ENCODE results near the gene USP21.

USP21 gene

GRCh38 chr1:161193561-161194235, 34.4 kb downstream of the USP21 start:
- DNase-seq (ENCODE audit: low read depth): no peak

GRCh38 chr1:161195171-161195570, 35.9 kb downstream of the USP21 start:
- DNase-seq (ENCODE audit: low read depth): no peak

- no peak for DNase-seq (ENCODE audit: low read depth)
Observed at GRCh38 chr1:161196111-161196510, 36.8 kb downstream of the USP21 start.

GRCh38 chr1:161196521-161197451, 37.5 kb downstream of the USP21 start:
- no peak for DNase-seq (ENCODE audit: low read depth)

- DNase-seq (ENCODE audit: low read depth): no peak
Observed at GRCh38 chr1:161197560-161198193, 38.4 kb downstream of the USP21 start.

GRCh38 chr1:161198194-161198896, 39.0 kb downstream of the USP21 start:
- no peak for DNase-seq (ENCODE audit: low read depth)

- DNase-seq (ENCODE audit: low read depth): no peak
Observed at GRCh38 chr1:161198897-161199431, 39.7 kb downstream of the USP21 start, which contains the start of gene ADAMTS4. Gene ADAMTS4 (minus strand): TSS chr1:161199054. CDS start chr1:161198627, 427 bp downstream.

GRCh38 chr1:161199506-161200139, 40.3 kb downstream of the USP21 start:
- DNase-seq (ENCODE audit: low read depth): no peak

- DNase-seq (ENCODE audit: low read depth): no peak
Observed at GRCh38 chr1:161200421-161200991, 41.2 kb downstream of the USP21 start.

- DNase-seq (ENCODE audit: low read depth): no peak
Observed at GRCh38 chr1:161200992-161201835, 41.9 kb downstream of the USP21 start.

GRCh38 chr1:161201836-161202712, 42.8 kb downstream of the USP21 start, which contains the start of gene NDUFS2:
Gene NDUFS2 (plus strand): TSS chr1:161202367. CDS start chr1:161202386, 19 bp downstream.
- DNase-seq (ENCODE audit: low read depth): peak; percentile 94

GRCh38 chr1:161206411-161207140, 47.3 kb downstream of the USP21 start:
- no peak for DNase-seq (ENCODE audit: low read depth)

- DNase-seq (ENCODE audit: low read depth): no peak
Observed at GRCh38 chr1:161207173-161207572, 47.9 kb downstream of the USP21 start.

GRCh38 chr1:161209790-161210409, 50.6 kb downstream of the USP21 start:
- peak; percentile 36 for DNase-seq (ENCODE audit: low read depth)

GRCh38 chr1:161214369-161214768, 55.1 kb downstream of the USP21 start:
- no peak for DNase-seq (ENCODE audit: low read depth)

GRCh38 chr1:161215076-161215475, 55.8 kb downstream of the USP21 start, which contains the start of gene FCER1G:
Gene FCER1G (plus strand): TSS chr1:161215295. CDS start chr1:161215322, 27 bp downstream.
- no peak for DNase-seq (ENCODE audit: low read depth)
